Stimulated activated CD4-positive, alpha-beta T cell treated with anti-CD3 and anti-CD28 coated beads, Interleukin-15, amount 100 ng/mL, for 1 hour (primary cell): ENCODE results near the gene CD2.

ENCODE experiments used
- DNase-seq, 2 donors: peaks; one replicate each; pipeline ENCODE4 v3.0.0-alpha.2; 2020; ENCODE audit warnings: low read depth in 1 of 2, low spot score in 1 of 2

The CD2 gene

GRCh38 chr1:116726872-116727820 lies 27.1 kb upstream of the CD2 start:
- no peak for DNase-seq

- DNase-seq = no peak
Measured at GRCh38 chr1:116731439-116731838, 22.8 kb upstream of the CD2 start.

GRCh38 chr1:116732726-116733125 lies 21.5 kb upstream of the CD2 start:
- no peak for DNase-seq

- DNase-seq = no peak
Measured at GRCh38 chr1:116733476-116734365, 20.5 kb upstream of the CD2 start.

- DNase-seq = no peak
Measured at GRCh38 chr1:116735246-116735645, 19.0 kb upstream of the CD2 start.

- peak; percentile 56 to 57 for DNase-seq
Measured at GRCh38 chr1:116737020-116737854, 17.0 kb upstream of the CD2 start.

GRCh38 chr1:116737855-116738321 lies 16.3 kb upstream of the CD2 start:
- DNase-seq = no peak

GRCh38 chr1:116738673-116739370 lies 15.4 kb upstream of the CD2 start:
- peak in 1 of 2 donors; percentile 25 for DNase-seq

GRCh38 chr1:116739371-116740012 lies 14.7 kb upstream of the CD2 start:
- no peak for DNase-seq

- DNase-seq = no peak
Measured at GRCh38 chr1:116740296-116740695, 13.9 kb upstream of the CD2 start.

- DNase-seq = no peak
Measured at GRCh38 chr1:116740746-116741145, 13.5 kb upstream of the CD2 start.

GRCh38 chr1:116741836-116742565 lies 12.2 kb upstream of the CD2 start:
- DNase-seq = no peak

GRCh38 chr1:116743535-116743934 lies 10.7 kb upstream of the CD2 start:
- DNase-seq = no peak

GRCh38 chr1:116748272-116748671 lies 6.0 kb upstream of the CD2 start:
- DNase-seq = no peak

GRCh38 chr1:116751146-116751545 lies 3.1 kb upstream of the CD2 start:
- DNase-seq = no peak

- no peak for DNase-seq
Measured at GRCh38 chr1:116751621-116752020, 2.6 kb upstream of the CD2 start.

- no peak for DNase-seq
Measured at GRCh38 chr1:116753312-116753711, 918 bp upstream of the CD2 start.

GRCh38 chr1:116755066-116755465 lies 836 bp downstream of the CD2 start:
- no peak for DNase-seq

- DNase-seq = no peak
Measured at GRCh38 chr1:116755681-116756080, 1.5 kb downstream of the CD2 start.
